Measurements from ENCODE around the gene MLLT3. TPM values are rescaled to one million over a fixed set of nuclear protein-coding genes. Genes with fewer than 3 reads are reported as not detected.

MLLT3 gene
- total and polyA plus RNA-seq, 2 of the 8 experiments (the other 6 are each of a cell fraction or from before 2014, with no cell fraction given), result 5.9 to 9.6 TPM

DNA sequence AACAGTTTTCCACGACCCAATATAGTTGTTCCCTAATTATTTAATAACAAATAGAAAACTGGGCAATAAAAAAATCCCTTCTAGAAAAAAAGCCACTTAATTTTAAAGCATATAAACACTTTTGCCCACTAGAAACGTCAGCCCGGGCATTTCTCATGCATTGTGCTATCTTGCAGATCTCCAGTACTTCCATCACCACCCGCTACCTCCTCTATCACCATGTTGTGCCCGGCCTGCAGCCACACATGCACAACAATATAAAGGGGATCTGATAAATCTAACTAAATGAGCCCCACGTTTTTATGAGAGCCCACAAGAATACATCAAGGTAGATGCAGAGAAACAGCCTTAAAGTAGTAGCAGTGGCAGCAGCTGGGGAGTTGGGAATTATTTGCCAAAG lies 272.7 kb downstream of the MLLT3 start:
- no peak for FAIRE-seq
- 88% methylated on average over 6 of the region's 6 CpGs; no CpG with 5 or more reads in 1 of the 2 experiments for WGBS, 2 experiments (ENCODE audit: extremely low coverage in 1 of 2, insufficient coverage in 1 of 2, insufficient read length in 1 of 2, insufficient replicate concordance in 2 of 2, low coverage in 1 of 2, low lambda C conversion rate in 2 of 2, missing lambda C conversion rate in 1 of 2)
- TF ChIP-seq GABPA (IDR thresholded peaks at IDR 0.05; ENCODE audit: borderline replicate concordance, insufficient read depth, low read length) (no peak), CEBPB (IDR thresholded peaks at IDR 0.05; ENCODE audit: low read depth, low read length) (no peak), TAF1 (IDR thresholded peaks at IDR 0.05; ENCODE audit: low read depth, low read length) (no peak), MAFK (IDR thresholded peaks at IDR 0.05; ENCODE audit: low read depth, low read length) (no peak), SIRT6 (IDR thresholded peaks at IDR 0.05; ENCODE audit: low read length) (no peak), SIX5 (IDR thresholded peaks at IDR 0.05; ENCODE audit: low read depth, low read length) (no peak), HDAC2 (IDR thresholded peaks at IDR 0.05; ENCODE audit: borderline replicate concordance in 1 of 2, low read depth in 2 of 2, low read length in 2 of 2) (no peak), SP4 (IDR thresholded peaks at IDR 0.05; ENCODE audit: low read length) (no peak)

More for the DNA sequence above, 272.7 kb downstream of the MLLT3 start:
- H3K79me2 ChIP-seq (ENCODE audit: control insufficient read depth in 1 of 2, insufficient read depth in 2 of 2, low read length in 2 of 2), result no peaks in the 10 kb centered on the region
- H3K56ac ChIP-seq (replicated peaks; ENCODE audit: insufficient read length, low read depth, low read length), result no peak overlapping the region
- H2BK12ac ChIP-seq (ENCODE audit: low read depth, low read length), result no peak overlapping the region
- H3K9me3 ChIP-seq (ENCODE audit: insufficient read depth in 2 of 2, low read depth in 1 of 2, low read length in 1 of 2), result no peaks in the 10 kb centered on the region
- no peaks in the 10 kb centered on the region for H3K36me3 ChIP-seq (ENCODE audit: control insufficient read depth in 2 of 4, insufficient read depth in 4 of 4, low read length in 3 of 4)
- H2BK5ac ChIP-seq (ENCODE audit: low read depth, low read length), result no peak overlapping the region
- POLR2A ChIA-PET (ENCODE audit: partially characterized antibody), result no interaction called here
- H2AK5ac ChIP-seq (ENCODE audit: low read depth, low read length), result no peak overlapping the region
- H3K4me1 ChIP-seq (replicated peaks in 1 of 4; ENCODE audit: control insufficient read depth in 3 of 4, insufficient read depth in 4 of 4, low read length in 3 of 4), result peaks cover 0 to 10% (median 2%) of the 10 kb centered on the region in 4 experiments; a peak in 3 of 7 replicates
- H2BK20ac ChIP-seq (ENCODE audit: low read length), result no peak overlapping the region
- no peak for DNase-seq (ENCODE audit: low read depth in 1 of 2, low spot score in 2 of 2)
- H4K91ac ChIP-seq (replicated peaks; ENCODE audit: insufficient read length, low read length), result no peak overlapping the region
- no peaks in the 10 kb centered on the region for H3K23me2 ChIP-seq (ENCODE audit: low read depth, low read length)
- no peak overlapping the region for H3K4ac ChIP-seq (replicated peaks; ENCODE audit: insufficient read length, low read depth, low read length)
- no peak overlapping the region for H2AFZ ChIP-seq (ENCODE audit: low read length)
- H4K8ac ChIP-seq (ENCODE audit: extremely low read depth, insufficient read depth, low read length), result no peak overlapping the region; the same call in 1 of the 2 replicates
- H3K9ac ChIP-seq (replicated peaks in 1 of 4; ENCODE audit: extremely low read depth in 1 of 4, low read depth in 3 of 4, low read length in 3 of 4), result no peak overlapping the region
- no peak overlapping the region for H2BK120ac ChIP-seq (replicated peaks; ENCODE audit: low read depth, low read length)
- CTCF ChIA-PET (ENCODE audit: partially characterized antibody), result interaction anchor here (1.1 kb wide), 1 partner anchor 15 kb away, joined by 3 read pairs; no protein-coding TSS in a partner anchor
- no peak overlapping the region for H3K4me3 ChIP-seq (ENCODE audit: extremely low read depth in 1 of 4, insufficient read depth in 2 of 4, low read depth in 3 of 4, low read length in 4 of 4)
- H3K23ac ChIP-seq (ENCODE audit: insufficient read length), result no peak overlapping the region
- H4K5ac ChIP-seq (ENCODE audit: insufficient read length, low read depth, low read length), result no peak overlapping the region
- H3K27me3 ChIP-seq (replicated peaks in 1 of 4; ENCODE audit: control insufficient read depth in 3 of 4, extremely low read depth in 1 of 4, insufficient read depth in 3 of 4, low read length in 3 of 4), result no peaks in the 10 kb centered on the region
- H3K4me2 ChIP-seq (ENCODE audit: insufficient read depth in 1 of 2, low read depth in 2 of 2, low read length in 2 of 2), result no peak overlapping the region
- no peaks in the 10 kb centered on the region for H3K79me1 ChIP-seq (ENCODE audit: low read depth, low read length)
- H4K20me1 ChIP-seq (replicated peaks in 1 of 2; ENCODE audit: control insufficient read depth in 1 of 2, insufficient read depth in 2 of 2, low read length in 2 of 2), result no peaks in the 10 kb centered on the region
- no peak overlapping the region for H3K14ac ChIP-seq (ENCODE audit: insufficient read length)
- no peak overlapping the region for H2BK15ac ChIP-seq (ENCODE audit: low read length)
- H3K18ac ChIP-seq (ENCODE audit: extremely low read depth, low read length), result no peak overlapping the region
- no peak overlapping the region for H3K27ac ChIP-seq (ENCODE audit: low read depth, low read length)

All from H1 (cell line).